GM19438 (cell line): ENCODE measurements around the gene TCERG1.

Experiments
- ATAC-seq: cut with Tn5 transposase; IDR thresholded peaks from one replicate; pipeline ENCODE4 v1.9.1; 2021; ENCODE audit warnings: low read depth; ENCODE audit not compliant: unreplicated experiment

Gene TCERG1

GRCh38 chr5:146451411-146451810 is 4.3 kb downstream of the TCERG1 start:
- no peak for ATAC-seq

- no peak for ATAC-seq
Observed at GRCh38 chr5:146457431-146457830, 10.3 kb downstream of the TCERG1 start.

GRCh38 chr5:146458894-146459293 is 11.8 kb downstream of the TCERG1 start:
- no peak for ATAC-seq

GRCh38 chr5:146461319-146461718 is 14.2 kb downstream of the TCERG1 start:
- no peak for ATAC-seq

- no peak for ATAC-seq
Observed at GRCh38 chr5:146463446-146463845, 16.3 kb downstream of the TCERG1 start.

- no peak for ATAC-seq
Observed at GRCh38 chr5:146466521-146467349, 19.6 kb downstream of the TCERG1 start.

- no peak for ATAC-seq
Observed at GRCh38 chr5:146467760-146468159, 20.6 kb downstream of the TCERG1 start.

GRCh38 chr5:146474065-146474464 is 26.9 kb downstream of the TCERG1 start:
- ATAC-seq: no peak

- no peak for ATAC-seq
Observed at GRCh38 chr5:146475190-146475780, 28.2 kb downstream of the TCERG1 start.

GRCh38 chr5:146475906-146476305 is 28.8 kb downstream of the TCERG1 start:
- ATAC-seq: no peak

- ATAC-seq: no peak
Observed at GRCh38 chr5:146482775-146483174, 35.6 kb downstream of the TCERG1 start.

- ATAC-seq: no peak
Observed at GRCh38 chr5:146484714-146485391, 37.7 kb downstream of the TCERG1 start.

GRCh38 chr5:146490089-146490843 is 43.1 kb downstream of the TCERG1 start:
- ATAC-seq: no peak

- ATAC-seq: no peak
Observed at GRCh38 chr5:146494656-146495055, 47.5 kb downstream of the TCERG1 start.

- no peak for ATAC-seq
Observed at GRCh38 chr5:146499680-146500079, 52.5 kb downstream of the TCERG1 start.

GRCh38 chr5:146507428-146507827 is 60.3 kb downstream of the TCERG1 start:
- no peak for ATAC-seq

- no peak for ATAC-seq
Observed at GRCh38 chr5:146510559-146511125, 63.5 kb downstream of the TCERG1 start.

GRCh38 chr5:146513462-146513861 is 66.3 kb downstream of the TCERG1 start:
- ATAC-seq: no peak

GRCh38 chr5:146514575-146514974 is 67.4 kb downstream of the TCERG1 start:
- no peak for ATAC-seq

- no peak for ATAC-seq
Observed at GRCh38 chr5:146515473-146516150, 68.5 kb downstream of the TCERG1 start.
